Spleen (tissue), 7 donors: ENCODE measurements around the gene PPP1R37.

Experiments
- CTCF ChIP-seq, 11 experiments: fragments of 200-600 bp in 7 of 11; fragments of 450-650 bp in 4 of 11; sonication (generic) in 4 of 11; IDR thresholded peaks in 8 of 11; conservative IDR thresholded peaks in 3 of 11; 1 replicate in 7 of 11; 2 replicates in 4 of 11; pipeline versions ENCODE4 v1.4.0 to v1.8.0; 2016 to 2021; ENCODE audit warnings: antibody characterized with exemption in 11 of 11, inconsistent platforms in 4 of 11, mild to moderate bottlenecking in 1 of 11
- POLR2A ChIP-seq, 3 donors: fragments of 450-650 bp; IDR thresholded peaks; one replicate each; pipeline ENCODE4 v1.5.1; 2017; ENCODE audit warnings: antibody characterized with exemption in 3 of 3, mild to moderate bottlenecking in 1 of 3
- POLR2AphosphoS5 ChIP-seq, 3 donors: sonication (generic); formaldehyde crosslinking; IDR thresholded peaks; one replicate each; pipeline ENCODE4 v1.5.1; 2017; ENCODE audit warnings: antibody characterized with exemption in 3 of 3
- donor health status: DM: no; HTN: no; CAD: no; lungs with moderate emphysema.
- donor health status: DM: no; HTN: no; CAD: no.
- donor health status: DM: no; HTN: no; CAD: no.

- no peak for TF ChIP-seq POLR2A (IDR thresholded peaks at IDR 0.05)
- TF ChIP-seq CTCF (IDR thresholded peaks at IDR 0.05 in 8 of 11, conservative IDR thresholded peaks at IDR 0.05 in 3 of 11): no peak
- no peak for TF ChIP-seq POLR2AphosphoS5 (IDR thresholded peaks at IDR 0.05)
Measured at GRCh38 chr19:45162608-45163143, 69.7 kb downstream of the PPP1R37 start.
